Peyer's patch (tissue), 4 donors: ENCODE measurements around the gene TTLL8. TPM values are rescaled to one million over a fixed set of nuclear protein-coding genes. Genes with fewer than 3 reads are reported as not detected.

Experiments used
- DNase-seq, 3 donors: peaks; one replicate each; pipeline ENCODE4 v3.0.0-alpha.2; 2017 to 2019
- H3K27ac ChIP-seq, 4 donors: fragments of 200-600 bp; sonication (generic); one replicate each; pipeline ENCODE4 v1.5.1; 2016 to 2019
- H3K27me3 ChIP-seq, 2 donors: fragments of 200-600 bp; sonication (generic); one replicate each; pipeline ENCODE4 v1.5.1; 2019
- H3K36me3 ChIP-seq, 3 donors: fragments of 200-600 bp; sonication (generic); one replicate each; pipeline ENCODE4 v1.5.1; 2016 to 2019
- H3K4me1 ChIP-seq, 4 donors: fragments of 200-600 bp; sonication (generic); one replicate each; pipeline ENCODE4 v1.5.1; 2016 to 2019
- H3K4me3 ChIP-seq, 4 donors: fragments of 200-600 bp; sonication (generic); 1 replicate in 3 of 4; 2 replicates in 1 of 4; pipeline ENCODE4 v1.5.1; 2016 to 2019; ENCODE audit warnings: mild to moderate bottlenecking in 1 of 4
- H3K9me3 ChIP-seq, 4 donors: fragments of 200-600 bp; sonication (generic); one replicate each; pipeline ENCODE4 v1.5.1; 2016 to 2019; ENCODE audit warnings: mild to moderate bottlenecking in 1 of 4
- POLR2A ChIP-seq, 2 donors: fragments of 450-650 bp; IDR thresholded peaks; one replicate each; pipeline ENCODE4 v1.5.1; 2017; ENCODE audit warnings: antibody characterized with exemption in 2 of 2, mild to moderate bottlenecking in 2 of 2, moderate library complexity in 2 of 2
- total RNA-seq, 4 donors: library from RNA; depleted of rRNA; stranded (reverse); fragments of >200 nt; gene quantifications; one replicate each; pipeline ENCODE4 v1.1.0, GENCODE V29; 2016
- TF ChIP-seq, protein P1 (sequence below), 6 experiments: fragments of 450-650 bp in 4 of 6; fragments of 200-600 bp in 2 of 6; sonication (generic) in 1 of 6; IDR thresholded peaks; one replicate each; pipeline ENCODE4 v1.5.1; 2017 to 2019; ENCODE audit warnings: antibody characterized with exemption in 6 of 6, mild to moderate bottlenecking in 3 of 6, moderate library complexity in 1 of 6

TTLL8 gene
- total RNA-seq, 4 donors from 2014 or later = not detected

DNA sequence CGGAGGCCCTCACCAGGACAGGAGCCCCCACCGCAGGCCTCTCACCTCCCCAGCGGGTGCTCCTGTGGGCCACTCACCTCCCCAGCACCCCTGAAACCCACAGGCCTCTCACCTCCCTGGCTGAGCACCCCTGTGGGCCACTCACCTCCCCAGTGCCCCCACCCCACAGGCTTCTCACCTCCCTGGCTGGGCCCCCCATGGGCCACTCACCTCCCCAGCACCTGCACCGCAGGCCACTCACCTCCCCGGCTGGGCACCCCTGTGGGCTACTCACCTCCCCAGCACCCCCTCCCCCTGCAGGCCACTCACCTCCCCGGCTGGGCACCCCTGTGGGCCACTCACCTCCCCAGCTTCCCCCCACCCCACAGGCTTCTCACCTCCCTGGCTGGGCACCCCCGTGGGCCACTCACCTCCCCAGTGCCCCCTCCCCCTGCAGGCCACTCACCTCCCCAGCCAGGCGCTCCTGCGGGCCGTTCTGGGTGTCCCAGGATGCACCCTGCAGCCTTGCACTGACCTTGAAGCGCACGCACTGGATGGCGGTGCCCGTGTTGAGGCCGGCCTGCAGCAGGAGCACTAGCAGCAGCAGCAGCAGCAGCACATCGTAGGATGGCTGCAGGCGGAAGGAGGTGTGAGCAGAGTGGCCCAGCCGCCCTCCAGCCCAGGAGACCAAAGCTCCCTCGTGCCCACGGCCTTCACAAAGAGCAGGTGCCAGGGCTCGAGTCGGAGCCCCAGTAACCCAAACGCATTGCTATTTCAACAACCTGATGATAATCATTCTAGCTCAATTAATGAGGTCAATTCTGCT lies 5.7 kb upstream of the TTLL8 start:
- H3K4me1 ChIP-seq = peaks cover 0 to under 1% (median 0%) of the 10 kb centered on the region in 4 donors
- H3K4me3 ChIP-seq = no peak overlapping the region
- no peak overlapping the region for H3K27ac ChIP-seq
- H3K9me3 ChIP-seq = no peaks in the 10 kb centered on the region
- H3K27me3 ChIP-seq = peaks cover 0 to 3% of the 10 kb centered on the region in 2 donors
- TF ChIP-seq POLR2A (IDR thresholded peaks at IDR 0.05) = no peak
- TF ChIP-seq, protein P1, sequence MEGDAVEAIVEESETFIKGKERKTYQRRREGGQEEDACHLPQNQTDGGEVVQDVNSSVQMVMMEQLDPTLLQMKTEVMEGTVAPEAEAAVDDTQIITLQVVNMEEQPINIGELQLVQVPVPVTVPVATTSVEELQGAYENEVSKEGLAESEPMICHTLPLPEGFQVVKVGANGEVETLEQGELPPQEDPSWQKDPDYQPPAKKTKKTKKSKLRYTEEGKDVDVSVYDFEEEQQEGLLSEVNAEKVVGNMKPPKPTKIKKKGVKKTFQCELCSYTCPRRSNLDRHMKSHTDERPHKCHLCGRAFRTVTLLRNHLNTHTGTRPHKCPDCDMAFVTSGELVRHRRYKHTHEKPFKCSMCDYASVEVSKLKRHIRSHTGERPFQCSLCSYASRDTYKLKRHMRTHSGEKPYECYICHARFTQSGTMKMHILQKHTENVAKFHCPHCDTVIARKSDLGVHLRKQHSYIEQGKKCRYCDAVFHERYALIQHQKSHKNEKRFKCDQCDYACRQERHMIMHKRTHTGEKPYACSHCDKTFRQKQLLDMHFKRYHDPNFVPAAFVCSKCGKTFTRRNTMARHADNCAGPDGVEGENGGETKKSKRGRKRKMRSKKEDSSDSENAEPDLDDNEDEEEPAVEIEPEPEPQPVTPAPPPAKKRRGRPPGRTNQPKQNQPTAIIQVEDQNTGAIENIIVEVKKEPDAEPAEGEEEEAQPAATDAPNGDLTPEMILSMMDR (IDR thresholded peaks at IDR 0.05) = no peak
- no peak for DNase-seq
- H3K36me3 ChIP-seq = no peaks in the 10 kb centered on the region

DNA sequence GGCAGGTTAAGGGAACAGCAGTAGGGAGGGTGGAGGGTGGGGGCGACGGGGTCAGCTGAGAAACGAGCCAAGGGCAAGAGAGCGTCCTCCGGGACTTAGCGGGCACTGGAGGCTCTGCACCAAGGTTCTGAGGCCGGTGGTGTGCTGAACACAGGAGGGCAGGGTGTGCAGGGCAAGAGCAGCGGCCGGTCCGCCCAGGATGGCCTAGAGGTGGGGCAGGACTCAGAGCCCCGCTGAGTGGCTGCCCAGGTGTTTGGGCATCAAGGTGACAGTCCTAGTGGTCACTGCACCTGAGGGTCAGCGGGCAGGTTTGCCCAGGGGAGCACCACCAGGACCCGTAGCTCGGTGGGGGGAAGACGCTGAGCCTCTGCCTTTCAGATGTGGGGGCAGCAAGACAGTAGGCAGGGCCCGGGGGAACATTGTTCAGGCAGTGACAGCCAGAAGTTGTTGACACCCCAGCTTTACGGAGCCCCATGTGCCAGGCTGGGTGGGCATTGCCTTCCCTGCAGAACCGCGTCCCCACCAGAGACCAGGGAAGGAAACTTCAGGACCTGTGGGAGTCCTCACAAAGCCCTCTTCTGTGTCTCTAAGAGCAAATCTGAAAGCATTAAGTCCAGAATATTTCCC lies 4.5 kb upstream of the TTLL8 start:
- peaks cover 0 to 5% (median 2%) of the 10 kb centered on the region in 4 donors for H3K4me1 ChIP-seq
- H3K4me3 ChIP-seq = no peak overlapping the region
- H3K36me3 ChIP-seq = no peaks in the 10 kb centered on the region
- peaks cover 0 to 8% of the 10 kb centered on the region in 2 donors for H3K27me3 ChIP-seq
- no peaks in the 10 kb centered on the region for H3K9me3 ChIP-seq
- TF ChIP-seq, protein P1 (IDR thresholded peaks at IDR 0.05) = no peak
- no peak for TF ChIP-seq POLR2A (IDR thresholded peaks at IDR 0.05)
- DNase-seq = no peak
- no peak overlapping the region for H3K27ac ChIP-seq

DNA sequence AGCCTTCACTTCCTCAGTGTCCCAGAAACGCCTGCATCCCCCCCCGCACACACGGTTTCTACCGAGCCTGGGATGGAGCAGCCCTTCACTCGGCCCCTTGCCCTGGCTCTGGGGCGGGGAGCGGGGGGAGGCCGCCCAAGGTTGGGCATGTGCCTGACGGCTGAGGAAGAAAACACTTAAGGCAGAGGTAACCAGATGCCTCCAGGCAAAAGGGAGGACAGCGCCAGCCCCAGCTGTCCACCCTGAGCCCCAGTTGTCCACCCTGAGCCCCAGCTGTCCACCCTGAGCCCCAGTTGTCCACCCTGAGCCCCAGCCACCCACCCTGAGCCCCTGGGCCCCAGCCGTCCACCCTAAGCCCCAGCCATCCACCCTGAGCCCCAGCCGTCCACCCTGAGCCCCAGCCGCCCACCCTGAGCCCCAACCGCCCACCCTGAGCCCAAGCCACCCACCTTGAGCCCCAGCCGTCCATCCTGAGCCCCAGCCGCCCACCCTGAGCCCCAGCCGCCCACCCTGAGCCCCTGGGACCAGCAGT lies 3.8 kb upstream of the TTLL8 start:
- Histone ChIP-seq H3K4me1 (peaks cover 0 to 5% (median 2%) of the 10 kb centered on the region in 4 donors), H3K9me3 (no peaks in the 10 kb centered on the region), H3K36me3 (no peaks in the 10 kb centered on the region), H3K27me3 (peaks cover 0 to 8% of the 10 kb centered on the region in 2 donors), H3K27ac (no peak overlapping the region), H3K4me3 (no peak overlapping the region)
- no peak for DNase-seq
- TF ChIP-seq, protein P1 (IDR thresholded peaks at IDR 0.05) = no peak
- no peak for TF ChIP-seq POLR2A (IDR thresholded peaks at IDR 0.05)

DNA sequence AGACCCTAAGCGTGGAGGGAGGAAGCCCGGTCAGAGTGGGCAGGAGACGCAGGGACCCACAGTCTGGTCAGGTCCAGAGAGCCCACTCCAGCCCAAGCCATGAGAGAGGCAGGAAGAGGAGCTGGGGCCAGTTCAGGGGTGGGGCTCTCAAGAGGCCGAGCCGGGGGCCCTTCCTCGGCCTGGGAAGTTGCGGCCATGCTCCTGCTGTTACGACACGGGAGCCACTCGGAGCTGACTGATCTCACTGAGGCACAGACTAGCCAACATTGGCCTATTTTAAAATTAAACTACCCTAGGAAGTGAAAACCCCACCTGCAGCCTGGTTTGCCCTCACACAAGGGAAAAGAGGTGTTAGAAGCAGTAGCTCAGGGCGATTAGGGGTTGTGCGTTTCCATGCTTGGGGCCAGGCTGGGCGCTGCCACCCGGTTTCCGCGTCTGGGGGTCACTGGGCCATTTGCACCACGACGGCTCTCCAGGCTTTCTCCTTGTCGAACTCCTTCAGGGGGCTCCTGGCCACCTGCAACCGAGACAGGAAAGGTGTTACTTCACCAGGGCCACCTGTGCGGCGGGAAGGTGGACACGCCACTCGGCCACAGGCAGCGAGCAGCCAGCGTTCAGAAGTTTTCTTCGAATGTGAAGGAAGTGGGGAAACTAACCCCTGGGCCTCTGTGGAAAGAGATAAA lies 3.2 kb upstream of the TTLL8 start:
- no peak overlapping the region for H3K4me3 ChIP-seq
- H3K9me3 ChIP-seq = no peaks in the 10 kb centered on the region
- peaks cover 0 to 5% (median 2%) of the 10 kb centered on the region in 4 donors for H3K4me1 ChIP-seq
- H3K27me3 ChIP-seq = peaks cover 0 to 8% of the 10 kb centered on the region in 2 donors
- no peaks in the 10 kb centered on the region for H3K36me3 ChIP-seq
- no peak for DNase-seq
- no peak for TF ChIP-seq POLR2A (IDR thresholded peaks at IDR 0.05)
- TF ChIP-seq, protein P1 (IDR thresholded peaks at IDR 0.05) = no peak
- H3K27ac ChIP-seq = no peak overlapping the region

DNA sequence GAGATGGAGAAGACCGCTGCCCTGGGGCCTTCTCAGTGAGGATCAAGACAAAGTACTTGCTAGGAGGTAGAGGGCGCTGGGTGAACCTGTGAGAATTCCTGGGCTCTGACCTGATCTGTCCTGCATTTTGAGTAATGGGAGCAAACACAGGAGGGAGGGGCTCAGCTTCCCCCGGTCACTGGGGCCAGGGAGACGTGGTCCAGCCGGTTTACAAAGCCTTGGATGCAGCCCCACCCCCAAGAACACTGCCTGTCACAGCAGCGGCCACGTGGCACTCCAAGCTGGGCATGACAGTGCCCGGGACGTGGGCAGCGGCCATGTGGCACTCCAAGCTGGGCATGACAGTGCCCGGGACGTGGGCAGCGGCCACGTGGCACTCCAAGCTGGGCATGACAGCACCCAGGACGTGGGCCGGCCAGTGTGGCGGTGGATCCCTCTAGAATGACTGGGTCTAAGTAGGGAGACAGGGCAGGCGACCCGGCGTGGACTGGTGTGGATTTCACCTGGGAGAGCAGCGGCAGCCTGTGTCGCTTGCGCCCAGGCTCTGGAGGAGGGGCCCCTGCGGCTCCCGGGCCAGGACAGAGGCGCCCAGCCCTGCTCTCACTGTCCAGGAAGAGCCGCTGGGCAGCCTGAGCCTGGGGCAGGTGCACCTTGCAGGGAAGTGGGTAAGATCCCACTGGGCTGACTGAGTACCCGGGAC lies 2.5 kb upstream of the TTLL8 start:
- Histone ChIP-seq H3K9me3 (no peaks in the 10 kb centered on the region), H3K36me3 (no peaks in the 10 kb centered on the region), H3K27ac (no peak overlapping the region), H3K4me3 (no peak overlapping the region), H3K27me3 (peaks cover 0 to 8% of the 10 kb centered on the region in 2 donors), H3K4me1 (peaks cover 0 to 5% (median 2%) of the 10 kb centered on the region in 4 donors)
- TF ChIP-seq, protein P1 (IDR thresholded peaks at IDR 0.05) = no peak
- TF ChIP-seq POLR2A (IDR thresholded peaks at IDR 0.05) = no peak
- DNase-seq = no peak
